Stimulated activated naive CD8-positive, alpha-beta T cell treated with anti-CD3 and anti-CD28 coated beads, Interleukin-15, amount 100 ng/mL, for 72 hours (primary cell): ENCODE results near the gene IGFL2.
"Not testable (repeated sequence)": the region's sequence is repeated elsewhere in the genome, so short reads cannot be mapped to it uniquely, and the experiment has no call there.

Source experiments
- ATAC-seq: fragments of 150-1000 bp; cut with Tn5 transposase; 2 replicates; pipeline ENCODE4 v1.10.0; 2021; ENCODE audit warnings: mild to moderate bottlenecking, moderate library complexity
- DNase-seq, 2 donors: peaks; one replicate each; pipeline ENCODE4 v3.0.0; 2021 to 2022
- H3K27ac Mint-ChIP-seq, 2 donors: one replicate each; pipeline ENCODE4 v1.8.0; 2022; ENCODE audit warnings: mild to moderate bottlenecking in 2 of 2, mixed read lengths in 2 of 2, moderate library complexity in 2 of 2
- H3K27me3 Mint-ChIP-seq: one replicate; pipeline ENCODE4 v1.8.0; 2022; ENCODE audit warnings: mixed read lengths
- H3K4me1 Mint-ChIP-seq: one replicate; pipeline ENCODE4 v1.8.0; 2022; ENCODE audit warnings: mild to moderate bottlenecking, mixed read lengths
- H3K4me3 Mint-ChIP-seq, 2 donors: one replicate each; pipeline ENCODE4 v1.8.0; 2022; ENCODE audit warnings: mild to moderate bottlenecking in 2 of 2, mixed read lengths in 2 of 2, moderate library complexity in 1 of 2
- H3K9me3 Mint-ChIP-seq, 2 donors: one replicate each; pipeline ENCODE4 v1.8.0; 2022; ENCODE audit warnings: mixed read lengths in 2 of 2

Gene IGFL2

DNA sequence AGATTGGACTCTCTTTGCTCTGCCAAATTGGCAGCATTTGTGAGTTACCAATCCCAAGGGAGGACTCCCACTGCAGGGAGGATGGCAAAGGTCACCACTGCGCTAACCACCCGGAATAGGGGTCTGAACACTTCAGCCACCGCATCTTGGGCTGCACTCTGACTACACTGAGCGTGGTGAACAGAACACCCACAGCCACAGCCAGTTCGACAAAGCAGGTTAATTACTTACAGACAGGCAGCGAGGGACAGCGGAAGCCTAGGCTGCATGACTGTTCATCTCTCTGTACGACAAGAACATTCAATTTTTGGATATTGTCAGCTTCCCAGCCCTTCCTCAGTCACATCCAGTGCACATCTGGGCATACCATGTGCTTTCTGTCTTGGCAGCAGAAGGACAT is 59.8 kb downstream of the IGFL2 start:
- not testable (repeated sequence) for H3K27ac Mint-ChIP-seq, H3K9me3 Mint-ChIP-seq, DNase-seq, ATAC-seq, H3K4me3 Mint-ChIP-seq
- peaks cover 53% of the 10 kb centered on the region for H3K27me3 Mint-ChIP-seq
- peaks cover 22% of the 10 kb centered on the region for H3K4me1 Mint-ChIP-seq

DNA sequence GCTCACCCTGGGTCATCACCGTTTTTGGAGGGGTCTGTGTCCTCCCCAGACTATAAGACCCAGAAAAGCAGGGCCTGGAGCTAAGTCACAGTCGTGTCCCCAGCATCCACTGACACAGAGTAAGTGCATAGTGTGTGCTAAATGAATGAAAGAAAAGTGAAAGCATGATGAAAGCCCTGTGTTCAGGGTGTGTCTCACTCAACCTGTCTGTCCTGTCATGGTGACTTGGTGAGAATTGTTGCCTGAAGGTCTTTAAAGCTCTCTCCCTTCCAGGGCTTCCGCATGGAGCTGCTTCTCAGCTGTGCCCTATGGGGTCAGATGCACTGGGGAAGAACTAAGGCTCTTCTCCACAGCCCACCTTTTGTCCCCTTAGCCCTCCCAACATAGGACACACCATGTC is 61.0 kb downstream of the IGFL2 start:
- Mint-ChIP-seq H3K27ac (no peak overlapping the region), H3K27me3 (peaks cover 59% of the 10 kb centered on the region), H3K4me3 (peak overlapping the region in 1 of 2 donors; percentile 30), H3K4me1 (peaks cover 22% of the 10 kb centered on the region), H3K9me3 (no peaks in the 10 kb centered on the region)
- ATAC-seq = no peak
- no peak for DNase-seq

DNA sequence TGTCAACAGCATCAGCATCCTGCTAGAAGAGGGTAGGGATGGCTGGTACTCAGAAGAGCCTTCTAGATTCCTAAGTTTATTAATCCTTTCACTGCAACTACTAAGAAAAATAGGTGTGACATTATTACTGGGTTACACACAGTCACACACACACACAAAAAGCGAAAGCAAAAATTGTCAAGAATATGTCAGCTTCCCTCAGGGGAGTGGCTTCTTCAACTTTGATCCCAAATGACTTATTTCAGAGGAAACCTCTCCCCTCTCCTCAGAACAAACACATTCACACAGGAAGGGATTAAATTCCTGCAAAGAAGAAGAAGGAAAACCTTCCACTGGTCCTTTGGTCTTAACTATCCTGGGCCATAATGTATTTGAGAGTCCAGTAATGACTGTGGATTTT is 61.4 kb downstream of the IGFL2 start:
- Mint-ChIP-seq H3K27ac (no peak overlapping the region), H3K27me3 (peaks cover 62% of the 10 kb centered on the region), H3K4me3 (peak overlapping the region in 1 of 2 donors; percentile 30), H3K4me1 (peaks cover 22% of the 10 kb centered on the region), H3K9me3 (no peaks in the 10 kb centered on the region)
- DNase-seq (no peak), ATAC-seq (no peak)

DNA sequence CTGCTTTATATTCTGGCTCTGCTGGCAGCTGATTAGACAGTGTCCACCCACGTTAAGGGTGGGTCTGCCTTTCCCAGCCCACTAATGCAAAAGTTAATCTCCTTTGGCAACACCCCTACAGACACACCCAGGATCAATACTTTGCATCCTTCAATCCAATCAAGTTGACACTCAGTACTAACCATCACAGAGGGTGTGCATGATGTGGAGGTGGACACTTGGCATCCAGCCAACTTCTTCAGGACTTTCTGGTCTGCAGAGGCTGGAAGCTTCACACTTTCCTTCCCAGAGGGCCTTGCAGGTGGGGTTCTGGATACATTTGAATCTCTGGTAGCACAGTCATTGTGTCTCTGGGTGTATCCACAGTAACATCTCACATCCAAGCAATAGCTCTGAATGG is 62.6 kb downstream of the IGFL2 start:
- H3K27me3 Mint-ChIP-seq = peaks cover 63% of the 10 kb centered on the region
- DNase-seq = no peak
- no peak overlapping the region for H3K4me3 Mint-ChIP-seq
- peaks cover 22% of the 10 kb centered on the region for H3K4me1 Mint-ChIP-seq
- H3K9me3 Mint-ChIP-seq = no peaks in the 10 kb centered on the region
- no peak for ATAC-seq
- no peak overlapping the region for H3K27ac Mint-ChIP-seq
